ENCODE results near the gene VPS33B. TPM values are rescaled to one million over a fixed set of nuclear protein-coding genes. Genes with fewer than 3 reads are reported as not detected.

Gene VPS33B
- total RNA-seq, 4 donors from 2014 or later, result 6.7 to 18.7 (median 10.8) TPM

DNA sequence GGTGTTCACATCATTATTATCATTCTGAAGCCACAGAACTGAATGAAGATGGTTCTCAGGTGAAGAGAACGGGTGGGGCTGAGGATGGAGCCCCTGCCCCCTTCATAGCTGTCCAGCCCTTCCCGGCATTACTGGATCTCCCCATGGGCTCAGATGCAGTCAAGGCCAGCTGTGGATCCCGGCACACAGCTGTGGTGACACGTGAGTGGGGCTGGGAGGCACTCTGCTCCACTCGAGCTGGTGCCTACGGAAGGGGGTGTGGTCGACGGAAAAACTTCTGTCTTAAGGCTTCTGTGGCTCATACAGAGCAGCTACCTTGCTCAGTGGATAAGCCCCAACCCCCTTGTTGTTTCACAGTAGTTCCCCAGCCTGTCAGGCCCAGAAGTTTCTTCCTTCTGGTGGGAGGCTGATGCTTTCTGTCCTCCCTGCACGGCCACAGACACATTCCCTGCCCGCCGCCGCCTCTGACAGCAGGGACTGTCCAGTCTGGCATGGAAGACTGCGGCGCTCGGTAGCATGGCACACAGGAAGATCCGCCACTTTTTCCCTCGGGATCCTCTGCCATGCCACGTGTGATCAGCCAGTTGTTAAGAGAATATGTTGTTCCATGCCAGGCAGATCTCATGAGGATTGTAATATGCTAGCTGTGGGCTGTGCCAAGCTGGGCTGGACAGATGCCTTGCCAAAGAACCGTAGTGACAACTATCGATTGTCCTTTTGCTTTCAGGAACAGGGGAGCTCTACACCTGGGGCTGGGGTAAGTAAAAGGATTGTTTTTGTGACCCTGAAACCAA, 61.9 kb downstream of the VPS33B start:
- 81 to 100% methylated on average over 1 to 20 of the region's 20 CpGs for WGBS, 2 donors (ENCODE audit: low coverage in 1 of 2)
- H3K4me1 ChIP-seq, result peaks cover 11 to 26% (median 16%) of the 10 kb centered on the region in 4 donors
- in situ Hi-C loops (cut with MboI; ENCODE audit: low pct_ligation_motif_present in 1 of 4, low pct_unique_long_range_greater_than_20kb in 1 of 4, low sequenced_read_pairs in 3 of 4) (loop anchor here in 2 of 4 donors (25.0 kb wide), 1 partner anchor 302 kb away; no protein-coding TSS in a partner anchor), intact Hi-C loops (cut with DNase I; ENCODE audit: low total_unique reads) (loop anchor here (10.0 kb wide), 1 partner anchor 74 kb away; no protein-coding TSS in a partner anchor)
- no peaks in the 10 kb centered on the region for H3K27me3 ChIP-seq
- DNase-seq, result no peak
- peaks cover 0 to 12% (median 0%) of the 10 kb centered on the region in 4 donors for H3K36me3 ChIP-seq
- no peak overlapping the region for H3K4me3 ChIP-seq
- peak overlapping the region in 2 of 4 donors; percentile 40 to 53 for H3K27ac ChIP-seq
- TF ChIP-seq POLR2A (IDR thresholded peaks at IDR 0.05) (no peak), EP300 (IDR thresholded peaks at IDR 0.05; ENCODE audit: low read depth) (no peak), POLR2AphosphoS5 (IDR thresholded peaks at IDR 0.05) (no peak), CTCF (IDR thresholded peaks at IDR 0.05) (no peak)
- H3K9me3 ChIP-seq, result no peaks in the 10 kb centered on the region

GRCh38 chr15:90959894-90960293, 62.5 kb downstream of the VPS33B start:
- peaks cover 0 to 12% (median 0%) of the 10 kb centered on the region in 4 donors for H3K36me3 ChIP-seq
- 74% methylated on average over 5 of the region's 5 CpGs; no CpG with 5 or more reads in 1 of the 2 donors for WGBS, 2 donors (ENCODE audit: low coverage in 1 of 2)
- H3K4me1 ChIP-seq, result peaks cover 11 to 29% (median 20%) of the 10 kb centered on the region in 4 donors
- TF ChIP-seq CTCF (IDR thresholded peaks at IDR 0.05) (no peak), POLR2AphosphoS5 (IDR thresholded peaks at IDR 0.05) (no peak), POLR2A (IDR thresholded peaks at IDR 0.05) (no peak), EP300 (IDR thresholded peaks at IDR 0.05; ENCODE audit: low read depth) (no peak)
- no peaks in the 10 kb centered on the region for H3K9me3 ChIP-seq
- in situ Hi-C loops (cut with MboI; ENCODE audit: low pct_ligation_motif_present in 1 of 4, low pct_unique_long_range_greater_than_20kb in 1 of 4, low sequenced_read_pairs in 3 of 4) (loop anchor here in 3 of 4 donors (10.0 to 25.0 kb wide), 2 partner anchors 302 to 315 kb away; no protein-coding TSS in a partner anchor), intact Hi-C loops (cut with DNase I; ENCODE audit: low total_unique reads) (loop anchor here (10.0 kb wide), 2 partner anchors 75 to 315 kb away; no protein-coding TSS in a partner anchor)
- DNase-seq, result no peak
- no peaks in the 10 kb centered on the region for H3K27me3 ChIP-seq
- H3K4me3 ChIP-seq, result no peak overlapping the region
- peak overlapping the region in 3 of 4 donors; percentile 5 to 53 (median 40) for H3K27ac ChIP-seq

DNA sequence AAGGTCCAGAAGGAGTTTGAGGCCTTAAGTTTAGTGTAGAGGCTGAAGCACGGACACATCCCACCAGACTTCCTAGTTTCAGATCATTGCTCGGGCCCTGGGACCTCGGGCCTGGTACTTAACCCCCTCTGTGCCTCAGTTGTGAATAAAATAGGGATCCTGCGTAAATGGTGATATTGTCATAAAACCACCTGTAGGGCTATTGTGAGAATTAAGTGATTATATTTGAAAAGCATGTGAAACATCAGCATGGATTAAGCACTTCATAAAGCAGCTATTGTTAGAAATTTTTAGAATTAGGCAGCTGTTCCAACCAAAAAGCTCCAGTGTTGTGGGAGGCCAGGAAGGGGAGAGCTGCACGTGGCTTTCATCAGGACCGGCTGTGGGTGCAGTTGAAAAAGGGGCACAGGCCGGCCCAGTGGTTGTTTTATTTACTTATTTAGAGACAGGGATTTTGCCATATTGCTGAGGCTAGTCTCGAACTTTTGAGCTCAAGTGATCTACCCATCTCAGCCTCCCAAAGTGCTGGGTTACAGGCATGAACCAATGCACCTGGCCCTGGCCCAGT, 63.3 kb downstream of the VPS33B start:
- DNase-seq, result no peak
- Histone ChIP-seq H3K9me3 (no peaks in the 10 kb centered on the region), H3K27ac (peak overlapping the region in 1 of 4 donors; percentile 48), H3K36me3 (peaks cover 0 to 12% (median 0%) of the 10 kb centered on the region in 4 donors), H3K4me3 (no peak overlapping the region), H3K27me3 (no peaks in the 10 kb centered on the region), H3K4me1 (peaks cover 11 to 32% (median 20%) of the 10 kb centered on the region in 4 donors)
- intact Hi-C loops (cut with DNase I; ENCODE audit: low total_unique reads) (loop anchor here (10.0 kb wide), 1 partner anchor 316 kb away; no protein-coding TSS in a partner anchor), in situ Hi-C loops (cut with MboI; ENCODE audit: low pct_ligation_motif_present in 1 of 4, low pct_unique_long_range_greater_than_20kb in 1 of 4, low sequenced_read_pairs in 3 of 4) (loop anchor here in 3 of 4 donors (10.0 to 25.0 kb wide), 2 partner anchors 303 to 316 kb away; no protein-coding TSS in a partner anchor)
- 83 to 93% methylated on average over 2 to 8 of the region's 8 CpGs for WGBS, 2 donors (ENCODE audit: low coverage in 1 of 2)
- TF ChIP-seq EP300 (IDR thresholded peaks at IDR 0.05; ENCODE audit: low read depth) (no peak), POLR2A (IDR thresholded peaks at IDR 0.05) (no peak), POLR2AphosphoS5 (IDR thresholded peaks at IDR 0.05) (no peak), CTCF (IDR thresholded peaks at IDR 0.05) (no peak)

- Histone ChIP-seq H3K27ac (peak overlapping the region in 1 of 4 donors; percentile 93), H3K9me3 (no peaks in the 10 kb centered on the region), H3K27me3 (no peaks in the 10 kb centered on the region), H3K36me3 (peaks cover 0 to 12% (median 0%) of the 10 kb centered on the region in 4 donors), H3K4me1 (peaks cover 11 to 32% (median 20%) of the 10 kb centered on the region in 4 donors), H3K4me3 (peak overlapping the region in 2 of 4 donors; percentile 62 to 67)
- intact Hi-C loops (cut with DNase I; ENCODE audit: low total_unique reads) (loop anchor here (10.0 kb wide), 1 partner anchor 317 kb away; no protein-coding TSS in a partner anchor), in situ Hi-C loops (cut with MboI; ENCODE audit: low pct_ligation_motif_present in 1 of 4, low pct_unique_long_range_greater_than_20kb in 1 of 4, low sequenced_read_pairs in 3 of 4) (loop anchor here in 3 of 4 donors (10.0 to 25.0 kb wide), 2 partner anchors 305 to 317 kb away; no protein-coding TSS in a partner anchor)
- TF ChIP-seq POLR2A (IDR thresholded peaks at IDR 0.05) (no peak), POLR2AphosphoS5 (IDR thresholded peaks at IDR 0.05) (no peak), EP300 (IDR thresholded peaks at IDR 0.05; ENCODE audit: low read depth) (no peak), CTCF (IDR thresholded peaks at IDR 0.05) (no peak)
- WGBS, 2 donors (ENCODE audit: low coverage in 1 of 2), result 84% methylated on average over 6 of the region's 6 CpGs; no CpG with 5 or more reads in 1 of the 2 donors
- DNase-seq, result no peak
Measured at GRCh38 chr15:90957791-90958190, 64.6 kb downstream of the VPS33B start.

All from transverse colon (tissue), 4 donors.